ENCODE data around the gene FADS6. TPM values are rescaled to one million over a fixed set of nuclear protein-coding genes. Genes with fewer than 3 reads are reported as not detected.
A peak's percentile ranks its signal among the peaks of the same experiment; 100 is the strongest.

FADS6 gene
- total and polyA plus RNA-seq, 12 donors: not detected

- H3K27me3 ChIP-seq: peaks cover 22 to 96% (median 80%) of the 10 kb centered on the region in 7 donors
- DNase-seq: no peak
- no peak overlapping the region for H3K27ac ChIP-seq
- peaks cover 2 to 25% (median 22%) of the 10 kb centered on the region in 9 donors for H3K4me1 ChIP-seq
- TF ChIP-seq CTCF (IDR thresholded peaks at IDR 0.05): no peak
- intact Hi-C loops (cut with DNase I): no loop called here
- H3K9me3 ChIP-seq: no peaks in the 10 kb centered on the region
- no peaks in the 10 kb centered on the region for H3K36me3 ChIP-seq
- no peak overlapping the region for H3K4me3 ChIP-seq
- ATAC-seq: no peak
- 69 to 73% methylated on average over 3 of the region's 3 CpGs for WGBS, 2 donors
Measured at GRCh38 chr17:74925242-74925641, 31.8 kb upstream of the FADS6 start.

- peaks cover 22 to 93% (median 86%) of the 10 kb centered on the region in 7 donors for H3K27me3 ChIP-seq
Measured at GRCh38 chr17:74924250-74924948, 31.0 kb upstream of the FADS6 start, which contains the start of gene OTOP2. TSS of gene OTOP2 (plus strand) at chr17:74924273. CDS start at chr17:74924633, 360 bp downstream.

GRCh38 chr17:74923538-74924249 is 30.3 kb upstream of the FADS6 start:
- peaks cover 22 to 96% (median 91%) of the 10 kb centered on the region in 7 donors for H3K27me3 ChIP-seq

More at GRCh38 chr17:74924250-74924948, 31.0 kb upstream of the FADS6 start, which contains the start of gene OTOP2:
- peaks cover 2 to 31% (median 22%) of the 10 kb centered on the region in 9 donors for H3K4me1 ChIP-seq
- H3K27ac ChIP-seq: no peak within 1 kb of the TSS
- intact Hi-C loops (cut with DNase I): loop anchor here in 2 of 10 donors (5.0 kb wide), 1 partner anchor 33 kb away; no protein-coding TSS in a partner anchor
- peak; percentile 25 to 39 for DNase-seq
- no peaks in the 10 kb centered on the region for H3K36me3 ChIP-seq
- H3K4me3 ChIP-seq: peak within 1 kb of the TSS in 9 of 10 donors; percentile 16 to 46 (median 30)
- TF ChIP-seq CTCF (IDR thresholded peaks at IDR 0.05): no peak
- ATAC-seq: peak in 3 of 8 donors; percentile 2 to 29 (median 18)
- no peaks in the 10 kb centered on the region for H3K9me3 ChIP-seq
- WGBS, 2 donors: 3 to 4% methylated on average over 54 of the region's 54 CpGs

More at GRCh38 chr17:74923538-74924249, 30.3 kb upstream of the FADS6 start:
- no peaks in the 10 kb centered on the region for H3K36me3 ChIP-seq
- peaks cover 2 to 31% (median 22%) of the 10 kb centered on the region in 9 donors for H3K4me1 ChIP-seq
- 3 to 5% methylated on average over 59 of the region's 59 CpGs for WGBS, 2 donors
- peak; percentile 51 to 93 (median 79) for TF ChIP-seq CTCF (IDR thresholded peaks at IDR 0.05)
- peak; percentile 54 to 78 for DNase-seq
- intact Hi-C loops (cut with DNase I): loop anchor here in 2 of 10 donors (5.0 kb wide), 1 partner anchor 34 kb away; no protein-coding TSS in a partner anchor
- no peaks in the 10 kb centered on the region for H3K9me3 ChIP-seq
- no peak overlapping the region for H3K27ac ChIP-seq
- peak; percentile 55 to 72 (median 62) for ATAC-seq
- H3K4me3 ChIP-seq: peak overlapping the region in 9 of 10 donors; percentile 16 to 46 (median 30)

Data from heart right ventricle (tissue), 16 donors.